Measurements from ENCODE around the gene RAB31.

DNA sequence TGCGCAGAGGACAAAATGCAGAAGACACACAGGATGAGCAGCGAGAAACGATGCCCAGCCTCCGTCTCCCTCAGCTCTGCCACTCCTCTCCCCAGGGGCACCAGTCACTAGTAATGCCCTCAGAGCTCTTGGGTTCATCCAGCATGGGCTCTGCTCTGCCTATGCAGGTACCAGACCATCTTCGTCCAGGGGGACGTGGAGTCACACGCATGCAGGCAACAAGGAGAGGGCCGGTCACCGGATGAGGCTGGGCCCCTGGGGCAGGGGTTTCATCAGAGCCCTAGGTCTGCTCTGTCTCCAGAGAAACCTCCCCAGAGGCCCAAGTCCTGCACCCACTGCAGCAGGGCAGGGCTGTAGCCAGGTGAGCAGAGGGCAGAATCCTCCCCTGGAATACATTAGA, 23.9 kb downstream of the RAB31 start:
- TF ChIP-seq, protein P1, sequence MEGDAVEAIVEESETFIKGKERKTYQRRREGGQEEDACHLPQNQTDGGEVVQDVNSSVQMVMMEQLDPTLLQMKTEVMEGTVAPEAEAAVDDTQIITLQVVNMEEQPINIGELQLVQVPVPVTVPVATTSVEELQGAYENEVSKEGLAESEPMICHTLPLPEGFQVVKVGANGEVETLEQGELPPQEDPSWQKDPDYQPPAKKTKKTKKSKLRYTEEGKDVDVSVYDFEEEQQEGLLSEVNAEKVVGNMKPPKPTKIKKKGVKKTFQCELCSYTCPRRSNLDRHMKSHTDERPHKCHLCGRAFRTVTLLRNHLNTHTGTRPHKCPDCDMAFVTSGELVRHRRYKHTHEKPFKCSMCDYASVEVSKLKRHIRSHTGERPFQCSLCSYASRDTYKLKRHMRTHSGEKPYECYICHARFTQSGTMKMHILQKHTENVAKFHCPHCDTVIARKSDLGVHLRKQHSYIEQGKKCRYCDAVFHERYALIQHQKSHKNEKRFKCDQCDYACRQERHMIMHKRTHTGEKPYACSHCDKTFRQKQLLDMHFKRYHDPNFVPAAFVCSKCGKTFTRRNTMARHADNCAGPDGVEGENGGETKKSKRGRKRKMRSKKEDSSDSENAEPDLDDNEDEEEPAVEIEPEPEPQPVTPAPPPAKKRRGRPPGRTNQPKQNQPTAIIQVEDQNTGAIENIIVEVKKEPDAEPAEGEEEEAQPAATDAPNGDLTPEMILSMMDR (IDR thresholded peaks at IDR 0.05) = no peak
- no peak for TF ChIP-seq POLR2AphosphoS5 (IDR thresholded peaks at IDR 0.05)

All from esophagus muscularis mucosa (tissue), 3 donors.